ENCODE results near the gene PTRHD1.
"Not testable (repeated sequence)": the region's sequence is repeated elsewhere in the genome, so short reads cannot be mapped to it uniquely, and the experiment has no call there.

Gene PTRHD1

GRCh38 chr2:24813691-24814137 is 20.5 kb upstream of the PTRHD1 start:
- DNase-seq (ENCODE audit: extremely low read depth in 1 of 2, low read depth in 1 of 2): no peak

DNA sequence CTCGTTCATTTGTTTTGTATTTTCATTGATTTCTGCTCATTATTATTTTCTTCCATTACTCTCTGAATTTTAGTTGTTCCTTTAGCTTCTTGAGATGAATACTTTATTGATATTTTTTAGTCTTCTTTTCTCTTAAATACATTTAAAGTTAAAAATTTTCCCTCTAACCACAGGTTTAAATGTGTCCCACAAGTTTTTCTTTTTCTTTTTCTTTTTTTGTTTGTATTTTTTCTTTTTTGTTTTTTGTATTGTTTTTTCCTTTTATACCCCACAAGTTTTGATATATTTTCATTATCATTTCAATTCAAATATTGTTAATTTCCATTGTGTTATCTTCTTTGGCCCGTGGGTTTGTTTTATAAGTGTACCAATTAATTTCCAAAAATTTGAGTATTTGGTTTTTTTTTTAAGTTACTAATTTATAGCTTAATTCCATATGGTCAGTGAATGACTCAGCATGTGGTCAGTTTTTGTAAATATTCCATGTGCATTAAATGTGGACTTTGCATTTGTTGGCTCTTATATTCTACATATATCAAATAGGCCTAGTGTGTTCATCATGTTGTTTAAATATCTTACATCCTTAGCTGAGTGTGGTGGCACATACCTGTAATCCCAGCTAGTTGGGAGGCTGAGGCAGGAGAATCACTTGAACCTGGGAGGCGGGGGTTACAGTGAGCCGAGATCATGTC is 16.3 kb upstream of the PTRHD1 start:
- no peak for DNase-seq (ENCODE audit: extremely low read depth in 1 of 2, low read depth in 1 of 2)

DNA sequence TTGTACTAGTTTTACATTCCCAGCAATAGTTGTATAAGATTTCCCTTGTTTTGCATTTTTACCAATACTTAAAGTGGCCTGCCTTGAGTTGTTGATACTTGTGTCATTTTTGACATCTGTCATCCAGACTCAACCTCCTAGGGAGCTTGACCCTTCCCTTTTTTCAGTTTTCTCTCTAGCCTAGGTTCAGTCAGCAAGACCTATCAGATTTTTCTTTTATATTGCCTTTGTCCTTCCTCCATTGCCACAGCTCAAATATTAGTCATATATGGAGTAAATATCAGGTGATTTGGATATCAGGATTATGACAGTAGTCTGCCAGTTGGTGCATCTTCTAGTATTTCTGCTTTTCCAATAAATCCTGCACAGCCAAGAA is 13.5 kb upstream of the PTRHD1 start:
- DNase-seq (ENCODE audit: extremely low read depth in 1 of 2, low read depth in 1 of 2): no peak

DNA sequence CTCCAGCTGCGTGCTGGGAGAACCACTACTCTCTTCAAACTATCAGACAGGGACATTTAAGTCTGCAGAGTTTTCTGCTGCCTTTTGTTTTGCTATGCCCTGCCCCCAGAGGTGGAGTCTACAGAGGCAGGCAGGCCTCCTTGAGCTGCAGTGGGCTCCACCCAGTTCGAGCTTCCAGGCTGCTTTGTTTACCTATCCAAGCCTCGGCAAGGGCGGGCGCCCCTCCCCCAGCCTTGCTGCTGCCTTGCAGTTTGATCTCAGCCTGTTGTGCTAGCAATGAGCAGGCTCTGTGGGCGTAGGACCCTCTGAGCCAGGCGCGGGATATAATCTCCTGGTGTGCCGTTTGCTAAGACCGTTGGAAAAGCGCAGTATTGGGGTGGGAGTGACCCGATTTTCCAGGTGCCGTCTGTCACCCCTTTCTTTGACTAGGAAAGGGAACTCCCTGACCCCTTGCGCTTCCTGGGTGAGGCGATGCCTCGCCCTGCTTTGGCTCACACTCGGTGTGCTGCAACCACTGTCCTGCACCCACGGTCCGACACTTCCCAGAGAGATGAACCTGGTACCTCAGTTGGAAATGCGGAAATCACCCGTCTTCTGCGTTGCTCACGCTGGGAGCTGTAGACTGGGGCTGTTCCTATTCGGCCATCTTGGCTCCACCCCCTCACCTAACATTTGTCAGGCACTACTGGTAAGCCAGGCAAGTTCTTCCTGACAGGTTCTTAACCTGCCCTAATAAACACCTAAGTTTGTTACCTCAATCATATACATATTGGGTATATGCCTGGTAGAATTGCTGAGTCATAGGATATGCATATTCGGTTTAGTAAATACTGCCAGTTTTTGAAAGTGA is 12.8 kb upstream of the PTRHD1 start:
- not testable (repeated sequence) for DNase-seq (ENCODE audit: extremely low read depth in 1 of 2, low read depth in 1 of 2)

DNA sequence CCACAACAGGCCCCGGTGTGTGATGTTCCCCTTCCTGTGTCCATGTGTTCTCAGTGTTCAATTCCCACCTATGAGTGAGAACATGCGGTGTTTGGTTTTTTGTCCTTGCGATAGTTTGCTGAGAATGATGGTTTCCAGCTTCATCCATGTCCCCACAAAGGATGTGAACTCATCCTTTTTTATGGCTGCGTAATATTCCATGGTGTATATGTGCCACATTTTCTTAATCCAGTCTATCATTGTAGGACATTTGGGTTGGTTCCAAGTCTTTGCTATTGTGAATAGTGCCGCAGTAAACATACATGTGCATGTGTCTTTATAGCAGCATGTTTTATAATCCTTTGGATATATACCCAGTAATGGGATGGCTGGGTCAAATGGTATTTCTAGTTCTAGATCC is 7.3 kb upstream of the PTRHD1 start:
- not testable (repeated sequence) for DNase-seq (ENCODE audit: extremely low read depth in 1 of 2, low read depth in 1 of 2)

GRCh38 chr2:24797644-24798043 is 4.5 kb upstream of the PTRHD1 start:
- no peak for DNase-seq (ENCODE audit: extremely low read depth in 1 of 2, low read depth in 1 of 2)

GRCh38 chr2:24793761-24794435 is 707 bp upstream of the PTRHD1 start:
- no peak for DNase-seq (ENCODE audit: extremely low read depth in 1 of 2, low read depth in 1 of 2)

DNA sequence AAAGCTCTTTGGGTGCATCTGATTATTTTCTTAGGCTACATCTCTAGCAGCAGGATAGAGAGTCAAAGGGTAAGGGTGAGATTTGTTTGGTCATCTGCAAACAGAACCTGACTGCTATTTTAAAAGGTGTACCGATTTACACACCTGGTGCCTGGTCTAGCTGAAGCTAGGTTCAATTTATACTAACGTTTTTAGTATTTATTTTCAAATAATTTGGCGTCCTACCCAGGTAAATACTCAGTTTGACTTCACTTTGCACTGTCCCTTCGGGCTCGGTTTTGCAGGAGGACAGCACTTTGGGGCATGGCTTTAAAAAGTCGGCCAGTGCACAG is 683 bp downstream of the PTRHD1 start:
- no peak for DNase-seq (ENCODE audit: extremely low read depth in 1 of 2, low read depth in 1 of 2)

DNA sequence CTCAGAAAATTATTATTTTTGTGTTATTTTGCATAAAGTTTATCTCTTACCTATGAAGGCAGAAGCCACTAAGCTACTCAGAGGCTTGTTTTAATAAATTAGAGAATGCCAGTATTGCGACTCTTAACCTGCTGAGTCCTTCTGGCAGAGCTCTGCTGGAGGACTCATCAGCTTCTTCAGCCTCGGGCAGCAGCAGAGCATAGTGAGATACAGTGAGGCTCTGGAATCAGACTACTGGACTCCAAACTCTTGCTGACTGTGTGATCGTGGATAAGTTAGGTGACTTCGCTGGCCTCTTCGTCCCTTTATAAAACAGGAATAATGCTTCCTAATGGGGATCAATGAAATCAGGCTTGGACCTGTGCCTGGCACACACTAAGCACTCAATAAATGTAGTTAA is 1.7 kb downstream of the PTRHD1 start:
- no peak for DNase-seq (ENCODE audit: extremely low read depth in 1 of 2, low read depth in 1 of 2)

GRCh38 chr2:24788816-24789215 is 4.4 kb downstream of the PTRHD1 start:
- no peak for DNase-seq (ENCODE audit: extremely low read depth in 1 of 2, low read depth in 1 of 2)

DNA sequence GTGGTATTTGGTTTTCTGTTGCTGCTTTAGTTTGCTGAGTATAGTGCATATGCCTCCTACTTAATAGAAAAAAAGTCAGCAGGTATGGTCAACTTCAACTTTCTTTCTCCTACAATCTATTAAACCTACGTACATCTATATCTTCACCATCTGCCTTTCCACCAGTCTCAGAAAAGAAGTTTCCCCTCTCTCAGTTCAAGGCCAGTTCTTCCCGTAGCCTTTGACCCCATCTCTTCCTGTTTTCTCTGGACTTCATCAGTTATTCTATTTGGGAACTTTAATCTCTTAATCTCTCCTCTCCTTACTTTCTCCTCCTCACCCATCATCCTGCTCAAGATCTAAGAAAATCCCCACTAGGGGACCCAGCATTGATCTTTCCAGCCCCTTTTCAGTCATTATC is 5.7 kb downstream of the PTRHD1 start:
- DNase-seq (ENCODE audit: extremely low read depth in 1 of 2, low read depth in 1 of 2): no peak

GRCh38 chr2:24785671-24786321 is 7.4 kb downstream of the PTRHD1 start:
- no peak for DNase-seq (ENCODE audit: extremely low read depth in 1 of 2, low read depth in 1 of 2)

DNA sequence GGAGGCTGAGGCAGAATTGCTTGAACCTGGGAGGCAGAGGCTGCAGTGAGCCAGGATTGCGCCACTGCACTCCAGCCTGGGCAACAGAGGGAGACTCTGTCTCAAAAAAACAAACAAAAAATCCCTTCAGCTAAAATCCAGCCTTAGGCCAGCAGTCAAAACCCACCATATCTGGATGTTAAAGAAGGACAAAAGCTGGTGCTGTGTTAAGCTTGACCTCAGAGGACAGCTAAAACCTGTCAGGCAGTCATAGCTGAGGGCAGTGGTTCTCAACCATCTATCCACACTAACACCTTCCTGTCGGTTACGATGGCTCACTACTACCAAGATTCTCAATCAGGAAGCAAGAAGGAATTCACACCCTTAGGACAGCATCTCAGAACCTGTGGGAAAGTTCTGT is 9.6 kb downstream of the PTRHD1 start:
- no peak for DNase-seq (ENCODE audit: extremely low read depth in 1 of 2, low read depth in 1 of 2)

DNA sequence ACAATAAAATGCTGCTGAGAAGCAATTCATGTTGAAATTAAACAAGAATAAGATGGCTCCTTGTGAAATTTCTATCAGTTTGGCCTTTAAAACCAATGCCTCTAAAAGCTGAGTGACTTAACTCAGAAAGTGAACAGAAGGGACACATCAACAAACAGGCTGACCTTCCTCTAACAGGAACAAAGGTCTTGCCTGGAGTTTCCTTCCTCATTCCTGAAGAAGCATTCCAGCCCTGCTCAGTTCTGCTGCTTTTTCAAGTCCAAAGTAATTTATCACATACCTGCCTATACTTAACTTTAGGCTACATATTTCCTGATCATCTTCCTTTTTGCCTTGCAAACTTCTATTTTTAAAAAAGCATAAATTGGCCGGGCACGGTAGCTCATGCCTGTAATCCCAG is 14.1 kb downstream of the PTRHD1 start:
- DNase-seq (ENCODE audit: extremely low read depth in 1 of 2, low read depth in 1 of 2): no peak

- DNase-seq (ENCODE audit: extremely low read depth in 1 of 2, low read depth in 1 of 2): no peak
Measured at GRCh38 chr2:24774373-24774772, 18.8 kb downstream of the PTRHD1 start.

- DNase-seq (ENCODE audit: extremely low read depth in 1 of 2, low read depth in 1 of 2): no peak
Measured at GRCh38 chr2:24771764-24772586, 21.2 kb downstream of the PTRHD1 start.

- DNase-seq (ENCODE audit: extremely low read depth in 1 of 2, low read depth in 1 of 2): no peak
Measured at GRCh38 chr2:24771061-24771460, 22.1 kb downstream of the PTRHD1 start.

GRCh38 chr2:24768601-24769000 is 24.6 kb downstream of the PTRHD1 start:
- no peak for DNase-seq (ENCODE audit: extremely low read depth in 1 of 2, low read depth in 1 of 2)

- no peak for DNase-seq (ENCODE audit: extremely low read depth in 1 of 2, low read depth in 1 of 2)
Measured at GRCh38 chr2:24768013-24768412, 25.2 kb downstream of the PTRHD1 start.

GRCh38 chr2:24766609-24767008 is 26.6 kb downstream of the PTRHD1 start:
- DNase-seq (ENCODE audit: extremely low read depth in 1 of 2, low read depth in 1 of 2): peak in 1 of 2 donors; percentile 9

DNA sequence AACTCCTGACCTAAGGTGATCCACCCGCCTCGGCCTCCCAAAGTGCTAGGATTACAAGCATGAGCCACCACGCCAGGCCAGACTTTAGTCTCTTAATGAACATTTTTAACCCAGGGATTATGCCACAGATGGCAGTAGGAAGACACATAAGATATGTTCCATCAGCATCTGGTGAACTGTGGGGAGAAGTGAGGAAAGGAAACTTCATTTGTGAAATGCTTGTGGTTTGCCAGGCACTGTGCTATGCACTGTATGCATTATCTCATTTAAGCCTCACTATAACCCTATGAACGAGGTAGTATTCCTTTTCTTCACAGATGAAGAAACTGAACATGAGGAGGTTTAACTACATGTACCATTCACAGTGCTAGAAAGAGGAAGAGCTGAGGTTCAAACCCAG is 29.3 kb downstream of the PTRHD1 start:
- DNase-seq (ENCODE audit: extremely low read depth in 1 of 2, low read depth in 1 of 2): no peak
